Keratinocyte (primary cell): Measurements from ENCODE around the gene MT4. TPM values are rescaled to one million over a fixed set of nuclear protein-coding genes. Genes with fewer than 3 reads are reported as not detected.
A peak's percentile ranks its signal among the peaks of the same experiment; 100 is the strongest.

Source experiments
- DNase-seq: peaks from one replicate; pipeline ENCODE4 v3.0.0-alpha.2; 2011; ENCODE audit warnings: low read depth, missing footprints, low spot score
- FAIRE-seq: peaks from 2 replicates; lab custom pipeline; 2011; peaks lifted over from hg19 to GRCh38; lab: Jason Lieb, UNC
- H2AFZ ChIP-seq: 2 replicates; pipeline ENCODE4 v1.6.0; 2012; ENCODE audit warnings: low read length, control low read depth, inconsistent platforms; ENCODE audit not compliant: control insufficient read depth
- H3K27ac ChIP-seq: 2 replicates; pipeline ENCODE4 v1.5.1; 2011; ENCODE audit warnings: low read length; ENCODE audit not compliant: control insufficient read depth, insufficient read depth
- H3K27me3 ChIP-seq: 3 replicates; pipeline ENCODE4 v1.6.0; 2011; ENCODE audit warnings: low read length; ENCODE audit not compliant: control insufficient read depth, insufficient read depth; ENCODE audit errors: extremely low read depth
- H3K36me3 ChIP-seq, 2 experiments: 2 replicates in 1 of 2; 3 replicates in 1 of 2; pipeline ENCODE4 v1.5.1; 2011; ENCODE audit warnings: low read length in 2 of 2, mild to moderate bottlenecking in 1 of 2; ENCODE audit not compliant: control insufficient read depth in 2 of 2, insufficient read depth in 2 of 2; ENCODE audit errors: extremely low read depth in 1 of 2
- H3K4me1 ChIP-seq: 3 replicates; pipeline ENCODE4 v1.5.1; 2011; ENCODE audit warnings: low read length; ENCODE audit not compliant: control insufficient read depth, insufficient read depth; ENCODE audit errors: extremely low read depth
- H3K4me2 ChIP-seq: 3 replicates; pipeline ENCODE4 v1.6.0; 2011; ENCODE audit warnings: low read depth, low read length; ENCODE audit not compliant: control insufficient read depth, insufficient read depth; ENCODE audit errors: extremely low read depth
- H3K4me3 ChIP-seq, 3 experiments: fragments of 200-600 bp in 1 of 3; sonication (generic) in 1 of 3; 2 replicates in 2 of 3; 3 replicates in 1 of 3; pipeline ENCODE4 v1.5.1; 2011 to 2016; ENCODE audit warnings: low read length in 3 of 3, mild to moderate bottlenecking in 3 of 3, control low read depth in 2 of 3, inconsistent platforms in 1 of 3, low read depth in 1 of 3, mixed read lengths in 1 of 3, mixed run types in 1 of 3, moderate library complexity in 1 of 3; ENCODE audit not compliant: control insufficient read depth in 2 of 3, insufficient read depth in 2 of 3; ENCODE audit errors: extremely low read depth in 1 of 3
- H3K79me2 ChIP-seq: 2 replicates; pipeline ENCODE4 v1.6.0; 2012; ENCODE audit warnings: low read length; ENCODE audit not compliant: control insufficient read depth, insufficient read depth
- H3K9ac ChIP-seq: 3 replicates; pipeline ENCODE4 v1.6.0; 2011; ENCODE audit warnings: low read length; ENCODE audit not compliant: control insufficient read depth, insufficient read depth; ENCODE audit errors: extremely low read depth
- H3K9me1 ChIP-seq: 3 replicates; pipeline ENCODE4 v1.6.0; 2011; ENCODE audit warnings: low read length; ENCODE audit not compliant: control insufficient read depth, insufficient read depth; ENCODE audit errors: extremely low read depth
- H3K9me3 ChIP-seq: 2 replicates; pipeline ENCODE4 v1.5.1; 2012; ENCODE audit warnings: low read depth, low read length; ENCODE audit not compliant: control insufficient read depth
- H4K20me1 ChIP-seq: 3 replicates; pipeline ENCODE4 v1.6.0; 2011; ENCODE audit warnings: low read length; ENCODE audit not compliant: control insufficient read depth, insufficient read depth; ENCODE audit errors: extremely low read depth
- EZH2 ChIP-seq: IDR thresholded peaks from one replicate; pipeline ENCODE4 v1.6.1; 2012; ENCODE audit warnings: inconsistent platforms, mild to moderate bottlenecking, low read length, moderate library complexity
- dilution Hi-C: fragments of 300-500 bp; cut with MboI; formaldehyde crosslinking; loops from one replicate; pipeline ENCODE4 v1.7.0; 2020; ENCODE audit warnings: low sequenced_read_pairs; ENCODE audit not compliant: extremely low pct_ligation_motif_present
- polyA plus RNA-seq, 5 experiments: library from polyadenylated mRNA; depleted of rRNA in 3 of 5; stranded (reverse) in 3 of 5; stranded (forward) in 1 of 5; unstranded in 1 of 5; fragments of >200 nt; gene quantifications; 1 replicate in 1 of 5; 2 replicates in 3 of 5; 3 replicates in 1 of 5; pipeline versions ENCODE4 v1.2.1 to v1.2.3, GENCODE V29; 2011 to 2012; ENCODE audit warnings: missing spikeins in 2 of 5, low read depth in 1 of 5, low replicate concordance in 1 of 5
- TF ChIP-seq, protein P1 (sequence below), 3 experiments: IDR thresholded peaks in 1 of 3; conservative IDR thresholded peaks in 1 of 3; optimal IDR thresholded peaks in 1 of 3; 2 replicates in 2 of 3; 3 replicates in 1 of 3; pipeline versions ENCODE3 to v1.5.1; 2011; ENCODE audit warnings: low read length in 3 of 3, mild to moderate bottlenecking in 3 of 3, moderate library complexity in 2 of 3, control low read depth in 1 of 3, inconsistent platforms in 1 of 3; ENCODE audit not compliant: insufficient read depth in 2 of 3; ENCODE audit errors: extremely low read depth in 1 of 3

The MT4 gene
- polyA plus RNA-seq, 1 donor (not counting 4 experiments of a cell fraction or from before 2014, with no cell fraction given), result 0.77 TPM

GRCh38 chr16:56606071-56606475, 41.2 kb downstream of the MT4 start:
- no peaks in the 10 kb centered on the region for H3K9me1 ChIP-seq
- dilution Hi-C loops, result no loop called here
- peaks cover 44% of the 10 kb centered on the region for H3K4me1 ChIP-seq
- peak overlapping the region in 2 of 3 experiments; percentile 57 to 62 for H3K4me3 ChIP-seq
- peak overlapping the region; percentile 95 for H3K27ac ChIP-seq
- no peak overlapping the region for H2AFZ ChIP-seq
- DNase-seq (no peak), FAIRE-seq (peak; percentile 68)
- no peaks in the 10 kb centered on the region for H3K27me3 ChIP-seq
- H3K9me3 ChIP-seq, result no peaks in the 10 kb centered on the region
- H4K20me1 ChIP-seq, result no peaks in the 10 kb centered on the region
- TF ChIP-seq, protein P1, sequence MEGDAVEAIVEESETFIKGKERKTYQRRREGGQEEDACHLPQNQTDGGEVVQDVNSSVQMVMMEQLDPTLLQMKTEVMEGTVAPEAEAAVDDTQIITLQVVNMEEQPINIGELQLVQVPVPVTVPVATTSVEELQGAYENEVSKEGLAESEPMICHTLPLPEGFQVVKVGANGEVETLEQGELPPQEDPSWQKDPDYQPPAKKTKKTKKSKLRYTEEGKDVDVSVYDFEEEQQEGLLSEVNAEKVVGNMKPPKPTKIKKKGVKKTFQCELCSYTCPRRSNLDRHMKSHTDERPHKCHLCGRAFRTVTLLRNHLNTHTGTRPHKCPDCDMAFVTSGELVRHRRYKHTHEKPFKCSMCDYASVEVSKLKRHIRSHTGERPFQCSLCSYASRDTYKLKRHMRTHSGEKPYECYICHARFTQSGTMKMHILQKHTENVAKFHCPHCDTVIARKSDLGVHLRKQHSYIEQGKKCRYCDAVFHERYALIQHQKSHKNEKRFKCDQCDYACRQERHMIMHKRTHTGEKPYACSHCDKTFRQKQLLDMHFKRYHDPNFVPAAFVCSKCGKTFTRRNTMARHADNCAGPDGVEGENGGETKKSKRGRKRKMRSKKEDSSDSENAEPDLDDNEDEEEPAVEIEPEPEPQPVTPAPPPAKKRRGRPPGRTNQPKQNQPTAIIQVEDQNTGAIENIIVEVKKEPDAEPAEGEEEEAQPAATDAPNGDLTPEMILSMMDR (optimal IDR thresholded peaks at IDR 0.05 in 1 of 3, IDR thresholded peaks at IDR 0.05 in 1 of 3, conservative IDR thresholded peaks at IDR 0.05 in 1 of 3; ENCODE audit: extremely low read depth in 1 of 3, insufficient read depth in 2 of 3, low read length in 3 of 3), result no peak
- TF ChIP-seq EZH2, result no peak
- no peaks in the 10 kb centered on the region for H3K79me2 ChIP-seq
- H3K9ac ChIP-seq, result peak overlapping the region; percentile 79
- H3K4me2 ChIP-seq, result peak overlapping the region; percentile 81
- H3K36me3 ChIP-seq, result no peaks in the 10 kb centered on the region

DNA sequence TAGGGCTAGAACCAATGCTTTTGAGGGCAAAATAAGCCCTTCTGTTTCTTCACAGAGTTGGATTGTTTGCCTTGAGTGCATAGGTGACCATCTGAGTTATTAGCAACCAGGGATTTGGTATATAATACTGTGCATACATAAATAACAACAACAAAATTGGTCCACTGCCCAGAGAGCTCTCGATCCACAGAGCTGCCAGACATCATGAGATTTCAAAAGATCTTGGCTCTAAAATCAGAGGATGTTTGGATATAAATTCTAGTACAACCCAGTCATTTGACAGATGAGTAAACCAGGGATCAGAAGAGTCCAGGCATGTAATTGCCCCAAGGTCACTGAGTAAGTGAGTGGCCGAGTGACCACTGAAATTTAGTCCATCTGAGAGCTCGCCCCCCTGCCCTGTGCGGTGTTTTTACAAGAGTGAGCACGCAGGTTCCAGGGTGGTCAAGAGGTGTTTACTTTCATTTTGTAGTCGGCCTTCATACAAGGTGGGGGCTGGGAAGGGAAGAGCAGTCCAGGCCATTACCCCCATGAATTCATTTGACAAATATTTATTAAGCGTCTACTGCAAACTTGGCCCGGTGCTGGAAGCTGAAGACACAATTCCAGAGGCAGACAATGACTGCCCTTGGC, 41.7 kb downstream of the MT4 start:
- FAIRE-seq, result no peak

More for the DNA sequence above, 41.7 kb downstream of the MT4 start:
- no peaks in the 10 kb centered on the region for H3K27me3 ChIP-seq
- H4K20me1 ChIP-seq, result no peaks in the 10 kb centered on the region
- H3K4me3 ChIP-seq, result peak overlapping the region; percentile 13 to 62 (median 57)
- H3K9me1 ChIP-seq, result no peaks in the 10 kb centered on the region
- H3K27ac ChIP-seq, result peak overlapping the region; percentile 95
- no peak for TF ChIP-seq EZH2
- TF ChIP-seq, protein P1 (optimal IDR thresholded peaks at IDR 0.05 in 1 of 3, IDR thresholded peaks at IDR 0.05 in 1 of 3, conservative IDR thresholded peaks at IDR 0.05 in 1 of 3; ENCODE audit: extremely low read depth in 1 of 3, insufficient read depth in 2 of 3, low read length in 3 of 3), result no peak
- no peak for DNase-seq
- H3K4me2 ChIP-seq, result peak overlapping the region; percentile 81
- H3K36me3 ChIP-seq, result no peaks in the 10 kb centered on the region
- H2AFZ ChIP-seq, result no peak overlapping the region
- dilution Hi-C loops, result no loop called here
- peaks cover 49% of the 10 kb centered on the region for H3K4me1 ChIP-seq
- peak overlapping the region; percentile 79 for H3K9ac ChIP-seq
- H3K9me3 ChIP-seq, result no peaks in the 10 kb centered on the region
- no peaks in the 10 kb centered on the region for H3K79me2 ChIP-seq
